ENCODE measurements around the gene ABCA13.

GRCh38 chr7:48502021-48502420, 330.8 kb downstream of the ABCA13 start:
- TF ChIP-seq CTCF (conservative IDR thresholded peaks at IDR 0.05 in 1 of 2, IDR thresholded peaks at IDR 0.05 in 1 of 2; ENCODE audit: extremely low read depth in 1 of 2, insufficient read depth in 1 of 2, low read depth in 1 of 2, low read length in 2 of 2) (no peak), EZH2 (IDR thresholded peaks at IDR 0.05; ENCODE audit: borderline replicate concordance, low read length) (no peak)
